Measurements from ENCODE around the gene BRD7. TPM values are rescaled to one million over a fixed set of nuclear protein-coding genes. Genes with fewer than 3 reads are reported as not detected.

The BRD7 gene
- total RNA-seq, 1 experiment from 2014 or later, result 76.6 TPM

DNA sequence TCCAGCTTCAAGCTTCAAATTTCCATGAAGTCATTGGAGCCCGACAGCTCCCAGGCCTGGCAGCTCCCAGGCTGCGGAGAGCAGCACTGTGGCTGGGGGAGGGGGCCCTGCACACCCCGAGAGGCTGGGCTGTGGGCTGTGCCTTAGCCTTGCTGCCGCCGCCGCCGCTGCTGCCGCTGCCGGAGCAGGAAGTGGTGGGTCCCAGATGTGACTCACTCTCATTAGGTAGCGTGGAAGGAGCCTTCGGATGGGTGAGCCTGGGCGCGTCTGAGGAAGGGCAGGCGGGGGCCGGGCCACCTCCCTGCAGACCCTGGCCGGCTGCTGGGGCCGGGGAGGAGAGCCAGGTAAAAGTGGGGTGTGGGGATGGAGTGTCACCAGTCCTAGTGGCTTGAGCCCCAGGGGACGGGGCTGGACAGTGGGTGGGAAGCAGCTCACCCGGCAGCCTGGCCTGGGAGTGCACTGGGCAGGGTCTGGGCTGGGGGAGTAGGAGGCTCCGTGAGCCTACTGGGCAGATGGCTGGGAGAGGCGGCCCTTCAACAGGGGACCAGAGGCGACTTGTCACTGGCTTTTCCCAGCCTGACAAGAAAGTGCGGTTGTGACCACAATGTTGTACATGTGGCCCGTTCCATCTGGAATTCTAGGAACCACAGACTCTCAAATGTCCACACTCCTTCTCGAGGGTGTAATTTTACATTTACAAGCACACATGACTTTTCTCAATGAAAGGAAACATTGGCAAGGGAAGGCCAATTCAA lies 102.3 kb downstream of the BRD7 start, which contains the start of gene ADCY7:
Gene ADCY7, plus strand, starts transcription at position 215 of the 755 bp plus-strand sequence. CDS start 21,629 bp downstream, outside the sequence.
- Histone ChIP-seq H4K20me1 (ENCODE audit: insufficient read depth) (no peaks in the 10 kb centered on the region), H3K4me1 (replicated peaks; ENCODE audit: insufficient read depth) (peaks cover 35% of the 10 kb centered on the region), H3K4me2 (peak within 1 kb of the TSS; percentile 76), H3K36me3 (ENCODE audit: low read depth) (no peaks in the 10 kb centered on the region), H3K79me2 (ENCODE audit: low read depth) (no peaks in the 10 kb centered on the region), H3K27me3 (ENCODE audit: insufficient read depth, low read depth) (no peaks in the 10 kb centered on the region), H3K4me3 (peak within 1 kb of the TSS; percentile 43; the same call in 1 of the 2 replicates), H3K9me2 (ENCODE audit: insufficient read depth) (no peaks in the 10 kb centered on the region), H3F3A (ENCODE audit: insufficient read depth, low read depth) (peaks cover 19% of the 10 kb centered on the region; the same call in 1 of the 2 replicates), H3K9me3 (ENCODE audit: insufficient read depth, low read depth) (no peaks in the 10 kb centered on the region), H2AFZ (peak within 1 kb of the TSS; percentile 66), H3K27ac (0 out of 2 replicates have a peak within 1 kb of the TSS, but pooled peaks have one; percentile 30)
- DNase-seq, result peak; percentile 66 to 77
- ChIA-PET POLR2A (ENCODE audit: unreplicated experiment) (interaction anchor here (0.6 kb wide), 1 partner anchor 396 kb away, joined by 3 read pairs; no protein-coding TSS in a partner anchor), CTCF (interaction anchor here (0.6 to 0.7 kb wide), 3 partner anchors 11 to 1574 kb away, joined by 3 to 6 read pairs (median 3); no protein-coding TSS in a partner anchor)
- TF ChIP-seq, protein P1, sequence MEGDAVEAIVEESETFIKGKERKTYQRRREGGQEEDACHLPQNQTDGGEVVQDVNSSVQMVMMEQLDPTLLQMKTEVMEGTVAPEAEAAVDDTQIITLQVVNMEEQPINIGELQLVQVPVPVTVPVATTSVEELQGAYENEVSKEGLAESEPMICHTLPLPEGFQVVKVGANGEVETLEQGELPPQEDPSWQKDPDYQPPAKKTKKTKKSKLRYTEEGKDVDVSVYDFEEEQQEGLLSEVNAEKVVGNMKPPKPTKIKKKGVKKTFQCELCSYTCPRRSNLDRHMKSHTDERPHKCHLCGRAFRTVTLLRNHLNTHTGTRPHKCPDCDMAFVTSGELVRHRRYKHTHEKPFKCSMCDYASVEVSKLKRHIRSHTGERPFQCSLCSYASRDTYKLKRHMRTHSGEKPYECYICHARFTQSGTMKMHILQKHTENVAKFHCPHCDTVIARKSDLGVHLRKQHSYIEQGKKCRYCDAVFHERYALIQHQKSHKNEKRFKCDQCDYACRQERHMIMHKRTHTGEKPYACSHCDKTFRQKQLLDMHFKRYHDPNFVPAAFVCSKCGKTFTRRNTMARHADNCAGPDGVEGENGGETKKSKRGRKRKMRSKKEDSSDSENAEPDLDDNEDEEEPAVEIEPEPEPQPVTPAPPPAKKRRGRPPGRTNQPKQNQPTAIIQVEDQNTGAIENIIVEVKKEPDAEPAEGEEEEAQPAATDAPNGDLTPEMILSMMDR (conservative IDR thresholded peaks at IDR 0.05), result no peak
- no peak for TF ChIP-seq EZH2 (IDR thresholded peaks at IDR 0.05; ENCODE audit: low read depth)
- no TSS peak for BruUV-seq (replicated peaks)
- intact Hi-C loops (cut with micrococcal nuclease; ENCODE audit: unreplicated experiment), result no loop called here

Small RNA genes within 50 kb of the gene (microRNA-seq; reads per million reads assigned to microRNA genes)
- gene MIR6771 (ENCODE audit: borderline number of aligned reads, borderline replicate concordance), result not detected

Other genes starting within 250 kb of the BRD7 start
- gene TENT4B, start 215.7 kb downstream of the BRD7 start, total RNA-seq (2021), result 6.1 and 11.4 TPM in 2 replicates
- gene ADCY7, start 102.4 kb downstream of the BRD7 start, total RNA-seq (2021), result 39.3 and 59.5 TPM in 2 replicates
- 0.44 and 0.83 TPM in 2 replicates for gene NKD1, start 179.4 kb upstream of the BRD7 start, total RNA-seq (2021)

Measured in PC-9 (cell line).